Muscle of leg (tissue), 11 donors: ENCODE data around the gene SMPDL3A. TPM values are rescaled to one million over a fixed set of nuclear protein-coding genes. Genes with fewer than 3 reads are reported as not detected.

Experiments
- DNase-seq: peaks from one replicate; pipeline ENCODE4 v3.0.0; 2013
- H3K27ac ChIP-seq: one replicate; pipeline ENCODE4 v1.5.1; 2013; ENCODE audit warnings: mild to moderate bottlenecking, low read length, control low read depth
- H3K27me3 ChIP-seq: one replicate; pipeline ENCODE4 v1.6.1; 2013; ENCODE audit warnings: low read length; ENCODE audit not compliant: control insufficient read depth, insufficient read depth
- H3K36me3 ChIP-seq: one replicate; pipeline ENCODE4 v1.6.1; 2013; ENCODE audit warnings: low read length; ENCODE audit not compliant: control insufficient read depth, insufficient read depth
- H3K4me1 ChIP-seq: one replicate; pipeline ENCODE4 v1.6.1; 2013; ENCODE audit warnings: low read length; ENCODE audit not compliant: control insufficient read depth, insufficient read depth
- H3K4me3 ChIP-seq: one replicate; pipeline ENCODE4 v1.5.1; 2013; ENCODE audit warnings: low read length, control low read depth
- H3K9me3 ChIP-seq: replicated peaks from 2 replicates; pipeline ENCODE4 v1.6.1; 2013; ENCODE audit warnings: low read depth, low read length; ENCODE audit not compliant: control insufficient read depth
- WGBS: methylation state at CpG from one replicate; pipeline ENCODE4 v1.1.5; 2013; ENCODE audit warnings: missing lambda C conversion rate; ENCODE audit not compliant: insufficient coverage; 5-methylcytosine and 5-hydroxymethylcytosine counted together
- polyA plus RNA-seq, 8 donors: library from polyadenylated mRNA; unstranded; fragments of 120-200 nt; gene quantifications; one replicate each; pipeline versions ENCODE4 v1.2.1 to v1.2.3, GENCODE V29; 2013; ENCODE audit warnings: inconsistent platforms in 1 of 8, low replicate concordance in 1 of 8; ENCODE audit not compliant: insufficient read length in 8 of 8, insufficient read depth in 1 of 8
- total RNA-seq: library from RNA; stranded (reverse); fragments of 120-200 nt; gene quantifications from one replicate; pipeline ENCODE4 v1.2.4, GENCODE V29; 2013

The SMPDL3A gene
- total and polyA plus RNA-seq, 9 donors: 10.2 to 20.5 (median 15.0) TPM

- no peaks in the 10 kb centered on the region for H3K36me3 ChIP-seq
Measured at GRCh38 chr6:122817358-122817757, 28.3 kb downstream of the SMPDL3A start.

GRCh38 chr6:122817766-122818165 is 28.7 kb downstream of the SMPDL3A start:
- H3K27me3 ChIP-seq: no peaks in the 10 kb centered on the region
- no CpG with 5 or more reads among the region's 4 CpGs for WGBS
- H3K4me1 ChIP-seq: no peaks in the 10 kb centered on the region
- no peaks in the 10 kb centered on the region for H3K9me3 ChIP-seq
- no peak for DNase-seq
- no peaks in the 10 kb centered on the region for H3K36me3 ChIP-seq
- H3K27ac ChIP-seq: no peak overlapping the region
- H3K4me3 ChIP-seq: no peak overlapping the region

More at GRCh38 chr6:122817358-122817757, 28.3 kb downstream of the SMPDL3A start:
- H3K4me1 ChIP-seq: no peaks in the 10 kb centered on the region
- no peaks in the 10 kb centered on the region for H3K27me3 ChIP-seq
- WGBS: no CpG with 5 or more reads among the region's 2 CpGs
- H3K27ac ChIP-seq: no peak overlapping the region
- no peak overlapping the region for H3K4me3 ChIP-seq
- DNase-seq: peak; percentile 4
- no peaks in the 10 kb centered on the region for H3K9me3 ChIP-seq

- Histone ChIP-seq H3K27ac (no peak overlapping the region), H3K4me3 (no peak overlapping the region), H3K27me3 (no peaks in the 10 kb centered on the region), H3K4me1 (no peaks in the 10 kb centered on the region), H3K9me3 (no peaks in the 10 kb centered on the region), H3K36me3 (no peaks in the 10 kb centered on the region)
- DNase-seq: no peak
- WGBS: no CpG with 5 or more reads among the region's 2 CpGs
Measured at GRCh38 chr6:122818866-122819265, 29.8 kb downstream of the SMPDL3A start.

GRCh38 chr6:122821095-122821494 is 32.0 kb downstream of the SMPDL3A start:
- H3K27ac ChIP-seq: no peak overlapping the region
- DNase-seq: no peak
- no CpG with 5 or more reads among the region's 2 CpGs for WGBS

GRCh38 chr6:122825163-122825562 is 36.1 kb downstream of the SMPDL3A start:
- Histone ChIP-seq H3K4me1 (no peaks in the 10 kb centered on the region), H3K4me3 (no peak overlapping the region), H3K27ac (no peak overlapping the region), H3K9me3 (no peaks in the 10 kb centered on the region), H3K36me3 (no peaks in the 10 kb centered on the region), H3K27me3 (no peaks in the 10 kb centered on the region)
- DNase-seq: no peak
- 86% methylated on average over 1 of the region's 5 CpGs for WGBS

More at GRCh38 chr6:122821095-122821494, 32.0 kb downstream of the SMPDL3A start:
- H3K9me3 ChIP-seq: no peaks in the 10 kb centered on the region
- H3K4me1 ChIP-seq: no peaks in the 10 kb centered on the region
- no peak overlapping the region for H3K4me3 ChIP-seq
- no peaks in the 10 kb centered on the region for H3K36me3 ChIP-seq
- no peaks in the 10 kb centered on the region for H3K27me3 ChIP-seq

GRCh38 chr6:122829456-122829855 is 40.4 kb downstream of the SMPDL3A start:
- Histone ChIP-seq H3K4me3 (no peak overlapping the region), H3K4me1 (no peaks in the 10 kb centered on the region), H3K9me3 (no peaks in the 10 kb centered on the region), H3K36me3 (no peaks in the 10 kb centered on the region), H3K27me3 (no peaks in the 10 kb centered on the region), H3K27ac (no peak overlapping the region)
- no peak for DNase-seq
- no CpG with 5 or more reads among the region's 1 CpG for WGBS

GRCh38 chr6:122831511-122831910 is 42.5 kb downstream of the SMPDL3A start:
- WGBS: 78% methylated on average over 1 of the region's 1 CpG
- Histone ChIP-seq H3K4me3 (no peak overlapping the region), H3K36me3 (no peaks in the 10 kb centered on the region), H3K27ac (no peak overlapping the region), H3K4me1 (no peaks in the 10 kb centered on the region), H3K9me3 (no peaks in the 10 kb centered on the region), H3K27me3 (no peaks in the 10 kb centered on the region)
- no peak for DNase-seq

GRCh38 chr6:122832459-122832858 is 43.4 kb downstream of the SMPDL3A start:
- Histone ChIP-seq H3K9me3 (no peaks in the 10 kb centered on the region), H3K27me3 (no peaks in the 10 kb centered on the region), H3K27ac (no peak overlapping the region), H3K4me3 (no peak overlapping the region), H3K4me1 (no peaks in the 10 kb centered on the region), H3K36me3 (no peaks in the 10 kb centered on the region)
- no peak for DNase-seq
- no CpG with 5 or more reads among the region's 3 CpGs for WGBS

GRCh38 chr6:122833021-122833491 is 44.0 kb downstream of the SMPDL3A start:
- no CpG with 5 or more reads among the region's 7 CpGs for whole genome bisulfite sequencing
- DNase-seq: no peak
- H3K4me3 ChIP-seq: no peak overlapping the region
- H3K4me1 ChIP-seq: no peaks in the 10 kb centered on the region
- no peaks in the 10 kb centered on the region for H3K36me3 ChIP-seq
- no peaks in the 10 kb centered on the region for H3K27me3 ChIP-seq
- H3K9me3 ChIP-seq: no peaks in the 10 kb centered on the region
- no peak overlapping the region for H3K27ac ChIP-seq

GRCh38 chr6:122838060-122838780 is 49.2 kb downstream of the SMPDL3A start:
- H3K4me1 ChIP-seq: no peaks in the 10 kb centered on the region
- DNase-seq: peak; percentile 8
- H3K27ac ChIP-seq: no peak overlapping the region
- H3K9me3 ChIP-seq: no peaks in the 10 kb centered on the region
- WGBS: no CpG with 5 or more reads among the region's 3 CpGs
- H3K36me3 ChIP-seq: no peaks in the 10 kb centered on the region
- no peaks in the 10 kb centered on the region for H3K27me3 ChIP-seq
- no peak overlapping the region for H3K4me3 ChIP-seq
